Bronchus fibroblast of lung (primary cell): ENCODE data around the gene SRBD1. TPM values are rescaled to one million over a fixed set of nuclear protein-coding genes. Genes with fewer than 3 reads are reported as not detected.

ENCODE experiments used
- total RNA-seq: library from RNA; depleted of rRNA; stranded (reverse); fragments of >200 nt; gene quantifications from 2 replicates; pipeline ENCODE4 v1.2.3, GENCODE V29; 2015

SRBD1 gene
- 12.9 and 13.6 TPM in 2 replicates for total RNA-seq

GRCh38 chr2:45611020-45611859 is at the start of gene SRBD1:
Gene SRBD1, minus strand, starts transcription at chr2:45611267. Its CDS starts 5,826 bp downstream, at chr2:45605441.

GRCh38 chr2:45651415-45652089 is 40.5 kb upstream of the SRBD1 start, which contains the start of gene PRKCE:
Gene PRKCE, plus strand, starts transcription at chr2:45651675.

Other genes starting within 250 kb of the SRBD1 start
- 3.7 and 4.3 TPM in 2 replicates for gene PRKCE, start 40.4 kb upstream of the SRBD1 start, total RNA-seq